GM12872 (cell line): ENCODE measurements around the gene PTPRN2.

Source experiments
- CTCF ChIP-seq: IDR thresholded peaks from 3 replicates; pipeline ENCODE4 v1.5.1; 2011; ENCODE audit warnings: low read depth, mild to moderate bottlenecking, low read length, moderate library complexity; ENCODE audit not compliant: insufficient read depth

The PTPRN2 gene

GRCh38 chr7:158120316-158120715 lies 467.3 kb downstream of the PTPRN2 start:
- no peak for TF ChIP-seq CTCF

GRCh38 chr7:158117341-158118222 lies 470.0 kb downstream of the PTPRN2 start:
- TF ChIP-seq CTCF = no peak

GRCh38 chr7:158116235-158116634 lies 471.4 kb downstream of the PTPRN2 start:
- no peak for TF ChIP-seq CTCF

GRCh38 chr7:158114056-158114850 lies 473.4 kb downstream of the PTPRN2 start:
- no peak for TF ChIP-seq CTCF

- no peak for TF ChIP-seq CTCF
Observed at GRCh38 chr7:158113321-158114025, 474.1 kb downstream of the PTPRN2 start.

- no peak for TF ChIP-seq CTCF
Observed at GRCh38 chr7:158112571-158113320, 474.9 kb downstream of the PTPRN2 start.
